ENCODE results near the gene CCDC24.
A peak's percentile ranks its signal among the peaks of the same experiment; 100 is the strongest.

CCDC24 gene

GRCh38 chr1:43976890-43977289 is 14.5 kb upstream of the CCDC24 start:
- no peak overlapping the region for H2BK120ac ChIP-seq (ENCODE audit: low read depth, low read length)
- H2BK15ac ChIP-seq (replicated peaks; ENCODE audit: low read depth), result no peak overlapping the region
- H2AK5ac ChIP-seq (ENCODE audit: low read length), result no peak overlapping the region
- H3K79me2 ChIP-seq (ENCODE audit: control insufficient read depth, insufficient read depth, low read length), result peaks cover 17% of the 10 kb centered on the region
- H3K9ac ChIP-seq (ENCODE audit: low read length), result no peak overlapping the region
- no peak overlapping the region for H3K27ac ChIP-seq (ENCODE audit: low read depth, low read length)
- no peaks in the 10 kb centered on the region for H3K27me3 ChIP-seq (ENCODE audit: insufficient read depth, low read length, poor library complexity)
- no CpG with 5 or more reads among the region's 8 CpGs for WGBS (ENCODE audit: extremely low coverage, insufficient coverage, low lambda C conversion rate)
- H3K4ac ChIP-seq (ENCODE audit: low read depth, low read length), result no peak overlapping the region
- peaks cover 5% of the 10 kb centered on the region for H3K36me3 ChIP-seq (ENCODE audit: control insufficient read depth, insufficient read depth, low read length)
- H4K5ac ChIP-seq (ENCODE audit: low read length), result no peak overlapping the region
- no peak overlapping the region for H3K23ac ChIP-seq (ENCODE audit: low read length)
- no peak overlapping the region for H4K8ac ChIP-seq (ENCODE audit: low read depth, low read length)
- H3K4me1 ChIP-seq (ENCODE audit: control insufficient read depth, low read depth, low read length), result peaks cover 2% of the 10 kb centered on the region
- no peak overlapping the region for H3K56ac ChIP-seq (ENCODE audit: low read length)
- DNase-seq, result no peak
- H3K18ac ChIP-seq (ENCODE audit: low read length), result no peak overlapping the region
- H3K4me3 ChIP-seq (ENCODE audit: low read length), result no peak overlapping the region
- no peak overlapping the region for H3K4me2 ChIP-seq (ENCODE audit: low read length)
- H2BK5ac ChIP-seq (ENCODE audit: low read length), result no peak overlapping the region
- H3K79me1 ChIP-seq (ENCODE audit: low read length), result peaks cover 29% of the 10 kb centered on the region

DNA sequence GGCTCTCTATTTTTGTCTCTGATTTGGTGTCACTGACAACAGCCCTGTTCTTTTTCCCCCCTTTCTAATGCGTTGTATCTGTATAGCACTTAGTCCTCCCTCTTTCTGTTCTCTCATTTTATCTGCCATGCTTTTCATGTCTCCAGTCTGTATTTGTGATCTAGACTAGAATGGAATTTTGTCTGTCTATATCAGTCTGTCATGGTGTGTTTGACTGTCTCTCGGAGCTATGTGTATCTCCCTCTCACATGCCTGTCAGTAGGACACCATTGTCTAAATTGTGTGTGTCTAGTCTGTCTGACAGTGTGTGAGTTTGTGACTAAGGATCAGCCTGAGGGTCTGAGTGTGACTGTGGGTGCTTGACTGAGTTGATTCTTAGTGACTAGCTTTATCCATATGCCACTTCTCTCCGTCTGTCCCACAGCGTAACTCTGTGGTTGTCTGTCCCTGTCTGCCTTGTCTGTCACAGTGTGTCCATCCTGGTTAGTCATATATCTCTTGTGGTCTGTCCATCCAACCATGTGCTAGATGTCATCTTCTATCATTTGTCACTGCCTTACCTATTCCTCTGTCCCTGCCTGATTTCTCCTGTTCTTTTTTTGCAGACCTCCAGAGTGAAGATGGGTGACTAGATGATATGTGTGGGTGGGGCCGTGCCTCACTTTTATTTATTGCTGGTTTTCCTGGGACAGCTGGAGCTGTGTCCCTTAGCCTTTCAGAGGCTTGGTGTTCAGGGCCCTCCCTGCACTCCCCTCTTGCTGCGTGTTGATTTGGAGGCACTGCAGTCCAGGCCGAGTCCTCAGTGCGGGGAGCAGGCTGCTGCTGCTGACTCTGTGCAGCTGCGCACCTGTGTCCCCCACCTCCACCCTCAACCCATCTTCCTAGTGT is 13.8 kb upstream of the CCDC24 start:
- no peak overlapping the region for H3K23ac ChIP-seq (ENCODE audit: low read length)
- no peak overlapping the region for H2BK120ac ChIP-seq (ENCODE audit: low read depth, low read length)
- no peak overlapping the region for H3K4me2 ChIP-seq (ENCODE audit: low read length)
- no peak overlapping the region for H3K27ac ChIP-seq (ENCODE audit: low read depth, low read length)
- no peak overlapping the region for H2BK5ac ChIP-seq (ENCODE audit: low read length)
- H3K56ac ChIP-seq (ENCODE audit: low read length), result no peak overlapping the region
- no peak overlapping the region for H2BK15ac ChIP-seq (replicated peaks; ENCODE audit: low read depth)
- H3K79me1 ChIP-seq (ENCODE audit: low read length), result peaks cover 32% of the 10 kb centered on the region
- H3K18ac ChIP-seq (ENCODE audit: low read length), result no peak overlapping the region
- H3K27me3 ChIP-seq (ENCODE audit: insufficient read depth, low read length, poor library complexity), result no peaks in the 10 kb centered on the region
- H3K36me3 ChIP-seq (ENCODE audit: control insufficient read depth, insufficient read depth, low read length), result peaks cover 5% of the 10 kb centered on the region
- H3K4ac ChIP-seq (ENCODE audit: low read depth, low read length), result no peak overlapping the region
- H3K4me1 ChIP-seq (ENCODE audit: control insufficient read depth, low read depth, low read length), result peaks cover 2% of the 10 kb centered on the region
- H3K79me2 ChIP-seq (ENCODE audit: control insufficient read depth, insufficient read depth, low read length), result peaks cover 17% of the 10 kb centered on the region
- H3K9ac ChIP-seq (ENCODE audit: low read length), result peak overlapping the region; percentile 6
- no peak overlapping the region for H2AK5ac ChIP-seq (ENCODE audit: low read length)
- DNase-seq, result no peak
- WGBS (ENCODE audit: extremely low coverage, insufficient coverage, low lambda C conversion rate), result no CpG with 5 or more reads among the region's 9 CpGs
- H4K5ac ChIP-seq (ENCODE audit: low read length), result no peak overlapping the region
- no peak overlapping the region for H4K8ac ChIP-seq (ENCODE audit: low read depth, low read length)
- no peak overlapping the region for H3K4me3 ChIP-seq (ENCODE audit: low read length)

DNA sequence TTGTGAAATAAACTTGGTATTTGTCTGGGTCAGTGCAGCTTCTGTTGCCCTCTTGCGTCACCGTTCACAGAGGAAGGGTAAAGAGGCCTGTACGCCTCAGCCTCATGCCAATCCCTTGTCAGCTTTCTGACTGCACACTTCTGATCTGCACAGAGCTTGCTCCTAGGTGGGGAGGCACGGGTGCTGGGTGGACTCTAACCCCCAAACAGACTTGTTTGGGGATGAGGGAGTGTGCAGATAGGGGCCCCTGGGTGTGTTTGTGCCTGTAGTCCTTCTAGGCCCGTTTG is 13.2 kb upstream of the CCDC24 start:
- H3K4ac ChIP-seq (ENCODE audit: low read depth, low read length), result no peak overlapping the region
- peaks cover 38% of the 10 kb centered on the region for H3K79me1 ChIP-seq (ENCODE audit: low read length)
- peak overlapping the region; percentile 83 for H3K9ac ChIP-seq (ENCODE audit: low read length)
- H3K27me3 ChIP-seq (ENCODE audit: insufficient read depth, low read length, poor library complexity), result no peaks in the 10 kb centered on the region
- peak overlapping the region; percentile 78 for H3K4me2 ChIP-seq (ENCODE audit: low read length)
- H3K18ac ChIP-seq (ENCODE audit: low read length), result no peak overlapping the region
- H3K23ac ChIP-seq (ENCODE audit: low read length), result no peak overlapping the region
- no CpG with 5 or more reads among the region's 5 CpGs for WGBS (ENCODE audit: extremely low coverage, insufficient coverage, low lambda C conversion rate)
- H3K36me3 ChIP-seq (ENCODE audit: control insufficient read depth, insufficient read depth, low read length), result peaks cover 5% of the 10 kb centered on the region
- no peak overlapping the region for H3K27ac ChIP-seq (ENCODE audit: low read depth, low read length)
- H3K56ac ChIP-seq (ENCODE audit: low read length), result peak overlapping the region; percentile 88
- H2BK5ac ChIP-seq (ENCODE audit: low read length), result no peak overlapping the region
- peaks cover 17% of the 10 kb centered on the region for H3K79me2 ChIP-seq (ENCODE audit: control insufficient read depth, insufficient read depth, low read length)
- H2BK15ac ChIP-seq (replicated peaks; ENCODE audit: low read depth), result no peak overlapping the region
- H2BK120ac ChIP-seq (ENCODE audit: low read depth, low read length), result no peak overlapping the region
- no peak overlapping the region for H4K5ac ChIP-seq (ENCODE audit: low read length)
- no peak overlapping the region for H2AK5ac ChIP-seq (ENCODE audit: low read length)
- no peak overlapping the region for H4K8ac ChIP-seq (ENCODE audit: low read depth, low read length)
- DNase-seq, result no peak
- peaks cover 2% of the 10 kb centered on the region for H3K4me1 ChIP-seq (ENCODE audit: control insufficient read depth, low read depth, low read length)
- no peak overlapping the region for H3K4me3 ChIP-seq (ENCODE audit: low read length)

- H3K36me3 ChIP-seq (ENCODE audit: control insufficient read depth, insufficient read depth, low read length), result peaks cover 5% of the 10 kb centered on the region
- DNase-seq, result peak; percentile 73
- H3K4ac ChIP-seq (ENCODE audit: low read depth, low read length), result peak within 1 kb of the TSS; percentile 74
- H3K4me2 ChIP-seq (ENCODE audit: low read length), result peak within 1 kb of the TSS; percentile 78
- peak within 1 kb of the TSS; percentile 35 for H2AK5ac ChIP-seq (ENCODE audit: low read length)
- peak within 1 kb of the TSS; percentile 73 for H3K18ac ChIP-seq (ENCODE audit: low read length)
- H2BK5ac ChIP-seq (ENCODE audit: low read length), result peak within 1 kb of the TSS; percentile 14
- peak within 1 kb of the TSS; percentile 10 for H2BK120ac ChIP-seq (ENCODE audit: low read depth, low read length)
- H3K56ac ChIP-seq (ENCODE audit: low read length), result peak within 1 kb of the TSS; percentile 92
- H3K79me1 ChIP-seq (ENCODE audit: low read length), result peaks cover 38% of the 10 kb centered on the region
- H4K8ac ChIP-seq (ENCODE audit: low read depth, low read length), result no peak within 1 kb of the TSS
- H3K79me2 ChIP-seq (ENCODE audit: control insufficient read depth, insufficient read depth, low read length), result peaks cover 17% of the 10 kb centered on the region
- peak within 1 kb of the TSS; percentile 83 for H3K9ac ChIP-seq (ENCODE audit: low read length)
- H3K27ac ChIP-seq (ENCODE audit: low read depth, low read length), result peak within 1 kb of the TSS; percentile 7
- no peaks in the 10 kb centered on the region for H3K27me3 ChIP-seq (ENCODE audit: insufficient read depth, low read length, poor library complexity)
- WGBS (ENCODE audit: extremely low coverage, insufficient coverage, low lambda C conversion rate), result no CpG with 5 or more reads among the region's 54 CpGs
- no peak within 1 kb of the TSS for H2BK15ac ChIP-seq (replicated peaks; ENCODE audit: low read depth)
- peak within 1 kb of the TSS; percentile 47 for H3K4me3 ChIP-seq (ENCODE audit: low read length)
- no peak within 1 kb of the TSS for H3K23ac ChIP-seq (ENCODE audit: low read length)
- H3K4me1 ChIP-seq (ENCODE audit: control insufficient read depth, low read depth, low read length), result peaks cover 2% of the 10 kb centered on the region
- H4K5ac ChIP-seq (ENCODE audit: low read length), result no peak within 1 kb of the TSS
Observed at GRCh38 chr1:43978551-43979260, 12.7 kb upstream of the CCDC24 start, which contains the start of gene B4GALT2. TSS of gene B4GALT2 (plus strand) at chr1:43979210. CDS start at chr1:43981161, 1,951 bp downstream.

DNA sequence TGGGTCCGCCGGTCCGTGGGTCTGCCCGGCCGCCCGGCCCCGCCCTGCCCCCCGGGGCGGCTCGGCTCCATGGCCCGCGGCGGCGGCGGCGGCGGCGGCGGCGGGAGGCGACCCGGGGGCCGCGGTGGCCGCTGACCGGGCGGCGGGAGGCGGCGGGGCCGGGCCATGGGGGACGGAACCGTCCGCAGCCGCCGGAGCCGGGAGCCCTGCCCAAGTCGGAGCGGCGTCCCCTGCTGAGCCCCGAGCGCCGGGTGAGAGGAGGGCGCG is 12.2 kb upstream of the CCDC24 start:
- Histone ChIP-seq H3K56ac (ENCODE audit: low read length) (peak overlapping the region; percentile 92), H2BK5ac (ENCODE audit: low read length) (no peak overlapping the region), H3K27ac (ENCODE audit: low read depth, low read length) (no peak overlapping the region), H2BK15ac (replicated peaks; ENCODE audit: low read depth) (no peak overlapping the region), H3K4me3 (ENCODE audit: low read length) (peak overlapping the region; percentile 46), H3K79me1 (ENCODE audit: low read length) (peaks cover 38% of the 10 kb centered on the region), H3K4me2 (ENCODE audit: low read length) (no peak overlapping the region), H3K18ac (ENCODE audit: low read length) (peak overlapping the region; percentile 73), H4K8ac (ENCODE audit: low read depth, low read length) (no peak overlapping the region), H3K79me2 (ENCODE audit: control insufficient read depth, insufficient read depth, low read length) (peaks cover 17% of the 10 kb centered on the region), H4K5ac (ENCODE audit: low read length) (no peak overlapping the region), H3K36me3 (ENCODE audit: control insufficient read depth, insufficient read depth, low read length) (peaks cover 5% of the 10 kb centered on the region), H3K4me1 (ENCODE audit: control insufficient read depth, low read depth, low read length) (peaks cover 2% of the 10 kb centered on the region), H3K4ac (ENCODE audit: low read depth, low read length) (peak overlapping the region; percentile 74), H3K9ac (ENCODE audit: low read length) (peak overlapping the region; percentile 74), H3K27me3 (ENCODE audit: insufficient read depth, low read length, poor library complexity) (no peaks in the 10 kb centered on the region), H3K23ac (ENCODE audit: low read length) (no peak overlapping the region), H2AK5ac (ENCODE audit: low read length) (no peak overlapping the region), H2BK120ac (ENCODE audit: low read depth, low read length) (peak overlapping the region; percentile 10)
- no CpG with 5 or more reads among the region's 45 CpGs for WGBS (ENCODE audit: extremely low coverage, insufficient coverage, low lambda C conversion rate)
- DNase-seq, result no peak

Data from mesendoderm (in vitro differentiated cells).